Measurements from ENCODE around the gene CSNK1G3. TPM values are rescaled to one million over a fixed set of nuclear protein-coding genes. Genes with fewer than 3 reads are reported as not detected.

CSNK1G3 gene
- total and polyA plus RNA-seq, 2 experiments from 2014 or later, result 19.6 to 65.1 TPM

GRCh38 chr5:123651234-123651633, 139.3 kb downstream of the CSNK1G3 start:
- TF ChIP-seq ZNF331 (CRISPR knock-in tag; IDR thresholded peaks at IDR 0.05; ENCODE audit: low read depth) (no peak), ZNF462 (CRISPR knock-in tag; IDR thresholded peaks at IDR 0.05) (no peak), STAT1 (IDR thresholded peaks at IDR 0.05; ENCODE audit: unreplicated experiment) (no peak), REST (IDR thresholded peaks at IDR 0.05; ENCODE audit: unreplicated experiment) (no peak), CREB1 (CRISPR knock-in tag; IDR thresholded peaks at IDR 0.05; ENCODE audit: low read depth) (no peak), ZNF114 (CRISPR knock-in tag; IDR thresholded peaks at IDR 0.05) (no peak), EZH2phosphoT487 (IDR thresholded peaks at IDR 0.05; ENCODE audit: unreplicated experiment) (no peak), JUNB (IDR thresholded peaks at IDR 0.05; ENCODE audit: unreplicated experiment) (no peak)
- no peak overlapping the region for H3K4me3 ChIP-seq
- H3K4me1 Mint-ChIP-seq, result no peaks in the 10 kb centered on the region

More at GRCh38 chr5:123651234-123651633, 139.3 kb downstream of the CSNK1G3 start:
- Mint-ChIP-seq H3K9me3 (no peaks in the 10 kb centered on the region; the same call in 2 of the 3 replicates), H3K4me3 (no peak overlapping the region), H3K27ac (no peak overlapping the region), H3K36me3 (ENCODE audit: low read depth) (no peaks in the 10 kb centered on the region), H3K27me3 (ENCODE audit: insufficient read depth, low read depth, poor library complexity) (peaks cover 6% of the 10 kb centered on the region)
- no peak for ATAC-seq
- DNase-seq (ENCODE audit: low spot score), result no peak
- no peaks in the 10 kb centered on the region for H4K20me1 ChIP-seq (replicated peaks; ENCODE audit: insufficient read depth)
- H3K79me2 ChIP-seq (replicated peaks; ENCODE audit: insufficient read depth), result no peaks in the 10 kb centered on the region
- no peaks in the 10 kb centered on the region for H3K27me3 ChIP-seq (ENCODE audit: insufficient read depth)
- no peak overlapping the region for H2AFZ ChIP-seq
- H3K9me2 ChIP-seq (ENCODE audit: insufficient read depth), result 0 out of 2 replicates have a peak, but pooled peaks cover 3% of the 10 kb centered on the region
- no peak overlapping the region for H3K27ac ChIP-seq (ENCODE audit: low read depth)
- H3K4me2 ChIP-seq, result no peak overlapping the region
- no peaks in the 10 kb centered on the region for H3K36me3 ChIP-seq (ENCODE audit: insufficient read depth)
- H3F3A ChIP-seq (replicated peaks; ENCODE audit: low read depth), result no peaks in the 10 kb centered on the region
- H3K4me1 ChIP-seq (ENCODE audit: insufficient read depth), result no peaks in the 10 kb centered on the region
